OCI-LY1 (cell line): ENCODE measurements around the gene METRN.

Experiments
- EZH2 ChIP-seq: fragments of 200-600 bp; sonication (generic), shearing (Covaris generic); IDR thresholded peaks from 2 replicates; pipeline ENCODE4 v1.8.0; 2017; ENCODE audit warnings: borderline replicate concordance, mixed run types, mild to moderate bottlenecking, antibody characterized with exemption, low read length, moderate library complexity, mixed read lengths
- TF ChIP-seq, protein P1 (sequence below): fragments of 200-600 bp; sonication (generic), shearing (Covaris generic); IDR thresholded peaks from 2 replicates; pipeline ENCODE4 v1.5.1; 2017; ENCODE audit warnings: mild to moderate bottlenecking, antibody characterized with exemption, low read length, moderate library complexity, mixed read lengths

- no peak for TF ChIP-seq EZH2
- TF ChIP-seq, protein P1, sequence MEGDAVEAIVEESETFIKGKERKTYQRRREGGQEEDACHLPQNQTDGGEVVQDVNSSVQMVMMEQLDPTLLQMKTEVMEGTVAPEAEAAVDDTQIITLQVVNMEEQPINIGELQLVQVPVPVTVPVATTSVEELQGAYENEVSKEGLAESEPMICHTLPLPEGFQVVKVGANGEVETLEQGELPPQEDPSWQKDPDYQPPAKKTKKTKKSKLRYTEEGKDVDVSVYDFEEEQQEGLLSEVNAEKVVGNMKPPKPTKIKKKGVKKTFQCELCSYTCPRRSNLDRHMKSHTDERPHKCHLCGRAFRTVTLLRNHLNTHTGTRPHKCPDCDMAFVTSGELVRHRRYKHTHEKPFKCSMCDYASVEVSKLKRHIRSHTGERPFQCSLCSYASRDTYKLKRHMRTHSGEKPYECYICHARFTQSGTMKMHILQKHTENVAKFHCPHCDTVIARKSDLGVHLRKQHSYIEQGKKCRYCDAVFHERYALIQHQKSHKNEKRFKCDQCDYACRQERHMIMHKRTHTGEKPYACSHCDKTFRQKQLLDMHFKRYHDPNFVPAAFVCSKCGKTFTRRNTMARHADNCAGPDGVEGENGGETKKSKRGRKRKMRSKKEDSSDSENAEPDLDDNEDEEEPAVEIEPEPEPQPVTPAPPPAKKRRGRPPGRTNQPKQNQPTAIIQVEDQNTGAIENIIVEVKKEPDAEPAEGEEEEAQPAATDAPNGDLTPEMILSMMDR, result no peak
Observed at GRCh38 chr16:725463-726187, 10.7 kb downstream of the METRN start.
